ENCODE measurements around the gene CNFN. TPM values are rescaled to one million over a fixed set of nuclear protein-coding genes. Genes with fewer than 3 reads are reported as not detected.

Gene CNFN
- total RNA-seq, 2 experiments from 2014 or later: not detected

DNA sequence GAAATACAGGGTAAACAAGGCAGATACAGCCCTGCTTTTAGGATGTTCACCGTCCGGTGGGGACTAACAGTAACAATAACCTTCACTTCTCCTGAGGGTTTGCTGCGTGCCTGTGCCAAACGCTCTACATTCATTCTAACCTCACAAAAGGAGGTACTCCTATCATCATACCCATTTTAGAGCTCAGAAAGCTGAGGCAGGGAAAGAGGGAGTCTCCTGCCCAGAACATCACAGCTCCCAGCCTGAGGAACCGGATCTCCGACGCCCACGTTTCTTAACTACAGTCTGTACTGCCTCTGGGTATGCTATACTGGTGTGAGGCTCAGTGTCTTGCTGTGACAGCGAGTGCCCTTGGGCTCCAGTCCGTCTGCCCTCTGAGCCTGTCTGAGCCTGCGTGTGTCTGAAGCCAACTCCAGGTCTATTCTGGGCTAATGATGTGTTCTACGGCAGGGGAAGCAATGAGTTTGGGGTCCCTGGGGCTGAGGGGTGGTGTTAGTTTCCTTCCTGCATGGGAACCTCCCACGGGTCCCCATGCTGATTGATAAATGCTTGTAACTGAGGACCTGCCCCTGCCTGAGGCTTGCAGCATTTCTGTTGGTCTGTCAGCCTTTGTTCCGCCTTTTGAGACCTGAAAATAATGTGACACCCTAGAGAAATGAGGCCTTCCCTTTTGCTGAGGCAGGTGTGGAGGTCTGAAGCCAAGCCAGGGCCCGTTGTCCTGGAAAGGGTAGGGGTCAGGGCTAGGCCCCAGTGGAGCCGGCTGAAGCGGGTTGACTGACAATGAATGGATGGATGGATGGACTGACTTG is 32.2 kb upstream of the CNFN start:
- H3K27me3 Mint-ChIP-seq: peaks cover 4% of the 10 kb centered on the region
- no peaks in the 10 kb centered on the region for H3K9me3 Mint-ChIP-seq
- peak overlapping the region; percentile 87 for H3K4me3 Mint-ChIP-seq
- POLR2A ChIA-PET: interaction anchor here (0.6 to 2.7 kb wide), 5 partner anchors 12 to 93 kb away, joined by 3 to 20 read pairs (median 5); no protein-coding TSS in a partner anchor
- peak overlapping the region; percentile 85 for H3K27ac Mint-ChIP-seq
- no peak for DNase-seq
- CTCF ChIA-PET: interaction anchor here (1.2 to 2.3 kb wide), 6 partner anchors 9 to 106 kb away, joined by 3 to 19 read pairs (median 8); partner anchors contain the start of gene CEACAM1
- peaks cover 42% of the 10 kb centered on the region for H3K4me1 Mint-ChIP-seq
- peaks cover 4% of the 10 kb centered on the region for H3K36me3 Mint-ChIP-seq (ENCODE audit: low read depth)

DNA sequence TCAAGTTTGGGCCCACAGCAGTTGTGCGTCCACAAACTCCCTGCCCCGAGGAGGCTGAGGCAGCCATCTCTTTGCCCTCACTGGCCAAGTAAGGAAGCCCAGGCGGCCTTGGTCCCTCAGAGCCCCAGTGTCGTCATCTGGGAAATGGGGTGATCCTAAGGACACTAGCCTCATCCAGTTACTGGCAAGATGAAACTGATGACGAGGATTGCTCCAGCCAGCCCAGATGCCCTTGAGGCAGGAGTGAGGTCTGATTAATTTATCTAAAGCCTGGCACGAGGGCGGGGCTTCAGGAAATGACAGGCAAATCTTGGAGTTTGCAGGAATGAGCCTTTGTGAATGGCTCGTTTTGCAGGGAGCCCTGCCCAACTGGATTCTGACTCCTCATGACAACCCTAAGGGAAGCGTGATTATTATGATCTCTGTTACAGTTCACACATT is 31.5 kb upstream of the CNFN start:
- ChIA-PET CTCF (interaction anchor here (1.2 to 2.7 kb wide), 5 partner anchors 17 to 313 kb away, joined by 4 to 18 read pairs (median 4); no protein-coding TSS in a partner anchor), POLR2A (no interaction called here)
- Mint-ChIP-seq H3K27me3 (peaks cover 4% of the 10 kb centered on the region), H3K27ac (no peak overlapping the region), H3K9me3 (no peaks in the 10 kb centered on the region), H3K36me3 (ENCODE audit: low read depth) (peaks cover 4% of the 10 kb centered on the region), H3K4me3 (peak overlapping the region; percentile 87), H3K4me1 (peaks cover 42% of the 10 kb centered on the region)
- DNase-seq: no peak

- POLR2A ChIA-PET: no interaction called here
- H3K27ac Mint-ChIP-seq: peak overlapping the region; percentile 18
- CTCF ChIA-PET: interaction anchor here (1.2 to 4.3 kb wide), 9 partner anchors 13 to 312 kb away, joined by 4 to 35 read pairs (median 8); partner anchors contain the start of gene CEACAM1
Measured at GRCh38 chr19:42421101-42421500, 31.0 kb upstream of the CNFN start.

DNA sequence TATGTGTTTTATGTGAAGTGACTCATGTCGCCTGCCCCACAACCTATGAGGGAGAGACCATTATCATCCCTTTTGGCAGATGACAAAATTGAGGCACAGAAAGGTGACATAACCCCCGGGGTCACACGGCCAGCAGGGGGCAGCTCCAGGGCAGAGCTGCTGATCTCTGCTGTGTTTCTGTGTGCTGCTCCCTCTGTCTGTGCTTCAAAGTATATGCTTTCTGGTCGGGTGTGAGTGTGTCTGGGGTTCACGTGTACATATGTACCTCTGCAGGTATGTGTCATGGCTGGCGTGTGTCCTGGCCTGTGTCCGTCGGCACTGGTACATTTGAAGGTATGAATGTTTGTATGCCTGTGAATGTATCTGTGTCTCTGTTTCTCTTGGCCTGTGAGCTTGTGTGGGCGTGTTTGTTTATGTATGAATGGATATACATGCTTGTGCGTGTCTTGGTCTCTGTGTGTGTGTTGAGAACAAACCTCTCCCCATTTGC is 30.0 kb upstream of the CNFN start:
- ChIA-PET POLR2A (interaction anchor here (0.9 to 1.4 kb wide), 5 partner anchors 14 to 109 kb away, joined by 3 to 4 read pairs (median 3); no protein-coding TSS in a partner anchor), CTCF (interaction anchor here (0.6 to 4.3 kb wide), 21 partner anchors 12 to 1162 kb away, joined by 3 to 35 read pairs (median 6); partner anchors contain the start of genes CEACAM1 and POU2F2)
- H3K27ac Mint-ChIP-seq: peak overlapping the region; percentile 49
- no peak overlapping the region for H3K4me3 Mint-ChIP-seq
- DNase-seq: peak; percentile 85
- no peaks in the 10 kb centered on the region for H3K27me3 Mint-ChIP-seq
- peaks cover 4% of the 10 kb centered on the region for H3K36me3 Mint-ChIP-seq (ENCODE audit: low read depth)
- no peaks in the 10 kb centered on the region for H3K9me3 Mint-ChIP-seq
- peaks cover 42% of the 10 kb centered on the region for H3K4me1 Mint-ChIP-seq

More at GRCh38 chr19:42421101-42421500, 31.0 kb upstream of the CNFN start:
- peaks cover under 1% of the 10 kb centered on the region for H3K27me3 Mint-ChIP-seq
- H3K4me3 Mint-ChIP-seq: no peak overlapping the region
- H3K9me3 Mint-ChIP-seq: no peaks in the 10 kb centered on the region
- DNase-seq: no peak
- H3K36me3 Mint-ChIP-seq (ENCODE audit: low read depth): peaks cover 4% of the 10 kb centered on the region
- peaks cover 42% of the 10 kb centered on the region for H3K4me1 Mint-ChIP-seq

DNA sequence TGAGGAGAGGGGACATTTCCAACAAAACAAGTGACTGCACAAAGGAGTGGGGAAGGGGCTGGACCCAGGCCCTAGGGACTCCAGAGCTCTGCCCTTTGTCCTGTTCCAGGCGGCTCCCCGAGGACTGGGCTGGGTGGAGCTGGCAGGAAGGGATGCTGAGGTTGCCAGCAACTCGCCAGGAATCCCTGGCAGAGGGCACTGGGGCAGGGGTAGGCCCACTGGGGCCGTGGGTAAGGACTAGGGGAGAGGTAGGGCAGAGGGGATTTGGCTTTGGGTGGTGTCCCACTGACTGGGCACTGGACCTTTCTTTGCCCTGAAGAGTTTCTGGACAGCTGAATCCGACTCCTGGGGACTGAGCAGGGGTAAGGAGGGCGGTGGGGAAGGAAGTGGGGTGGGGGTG is 29.2 kb upstream of the CNFN start:
- ChIA-PET POLR2A (interaction anchor here (1.0 to 1.4 kb wide), 4 partner anchors 19 to 110 kb away, joined by 3 to 4 read pairs (median 4); no protein-coding TSS in a partner anchor), CTCF (interaction anchor here (1.1 to 4.3 kb wide), 10 partner anchors 12 to 110 kb away, joined by 3 to 35 read pairs (median 10); partner anchors contain the start of gene CEACAM1)
- no peak overlapping the region for H3K4me3 Mint-ChIP-seq
- H3K9me3 Mint-ChIP-seq: no peaks in the 10 kb centered on the region
- no peaks in the 10 kb centered on the region for H3K27me3 Mint-ChIP-seq
- no peak for DNase-seq
- H3K27ac Mint-ChIP-seq: no peak overlapping the region
- H3K36me3 Mint-ChIP-seq (ENCODE audit: low read depth): peaks cover 4% of the 10 kb centered on the region
- H3K4me1 Mint-ChIP-seq: peaks cover 40% of the 10 kb centered on the region

DNA sequence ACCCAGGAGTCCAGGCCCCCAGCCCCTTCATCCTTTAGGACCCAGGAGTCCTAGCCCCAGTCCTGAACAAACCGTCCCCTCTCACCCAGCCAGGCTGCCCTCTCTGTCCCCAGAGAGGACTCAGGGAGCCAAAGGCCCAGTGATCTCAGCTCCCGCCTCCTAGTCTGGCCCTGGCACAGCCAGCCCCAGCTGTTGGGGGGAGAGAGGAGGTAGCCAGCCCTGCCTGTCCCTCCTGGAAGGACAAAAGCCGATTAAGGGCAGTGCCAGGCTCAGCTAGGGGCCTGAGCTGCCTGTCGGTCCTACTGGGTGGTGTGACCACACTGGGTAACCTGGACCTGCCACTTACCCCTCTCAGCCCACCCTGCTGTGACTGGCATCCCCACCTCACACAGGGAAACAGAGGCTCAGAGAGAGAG is 22.6 kb upstream of the CNFN start:
- Mint-ChIP-seq H3K9me3 (no peaks in the 10 kb centered on the region), H3K4me1 (peaks cover 3% of the 10 kb centered on the region), H3K27ac (no peak overlapping the region), H3K4me3 (no peak overlapping the region), H3K36me3 (ENCODE audit: low read depth) (peaks cover 14% of the 10 kb centered on the region), H3K27me3 (no peaks in the 10 kb centered on the region)
- DNase-seq: no peak
- ChIA-PET POLR2A (interaction anchor here (1.0 kb wide), 1 partner anchor 15 kb away, joined by 4 read pairs; no protein-coding TSS in a partner anchor), CTCF (interaction anchor here (1.1 kb wide), 1 partner anchor 10 kb away, joined by 3 read pairs; no protein-coding TSS in a partner anchor)

GRCh38 chr19:42412227-42412626 is 22.1 kb upstream of the CNFN start:
- no peak overlapping the region for H3K27ac Mint-ChIP-seq
- no peak for DNase-seq
- H3K36me3 Mint-ChIP-seq (ENCODE audit: low read depth): peaks cover 16% of the 10 kb centered on the region

GRCh38 chr19:42411581-42412178 is 21.6 kb upstream of the CNFN start:
- CTCF ChIA-PET: no interaction called here
- POLR2A ChIA-PET: interaction anchor here (0.8 kb wide), 1 partner anchor 10 kb away, joined by 4 read pairs; no protein-coding TSS in a partner anchor
- H3K4me1 Mint-ChIP-seq: peaks cover 3% of the 10 kb centered on the region
- DNase-seq: no peak
- no peaks in the 10 kb centered on the region for H3K9me3 Mint-ChIP-seq
- no peaks in the 10 kb centered on the region for H3K27me3 Mint-ChIP-seq
- H3K4me3 Mint-ChIP-seq: no peak overlapping the region
- peaks cover 21% of the 10 kb centered on the region for H3K36me3 Mint-ChIP-seq (ENCODE audit: low read depth)
- H3K27ac Mint-ChIP-seq: no peak overlapping the region

More at GRCh38 chr19:42412227-42412626, 22.1 kb upstream of the CNFN start:
- peaks cover 3% of the 10 kb centered on the region for H3K4me1 Mint-ChIP-seq
- no peaks in the 10 kb centered on the region for H3K27me3 Mint-ChIP-seq
- H3K4me3 Mint-ChIP-seq: no peak overlapping the region
- H3K9me3 Mint-ChIP-seq: no peaks in the 10 kb centered on the region
- CTCF ChIA-PET: no interaction called here
- POLR2A ChIA-PET: interaction anchor here (1.0 kb wide), 1 partner anchor 15 kb away, joined by 4 read pairs; no protein-coding TSS in a partner anchor

DNA sequence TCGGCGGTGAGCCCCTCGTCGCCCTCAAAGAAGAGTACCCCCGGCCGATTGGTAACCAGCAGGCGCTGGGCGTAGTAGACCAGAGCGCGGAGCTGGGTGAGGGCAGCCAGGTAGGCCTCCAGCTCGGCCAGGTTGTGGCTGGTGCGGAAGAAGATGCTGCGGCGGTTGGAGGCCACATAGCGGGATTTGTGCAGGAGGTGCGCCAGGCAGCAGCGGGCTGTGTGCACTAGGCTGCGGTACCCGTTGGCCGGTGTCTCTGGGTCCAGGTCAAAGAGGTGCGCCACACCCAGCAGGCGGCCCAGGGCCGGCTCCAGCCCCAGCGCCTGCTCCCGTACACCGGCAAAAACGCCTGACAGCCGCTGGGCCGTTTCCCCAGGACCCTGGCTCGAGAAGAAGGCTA is 20.3 kb upstream of the CNFN start:
- H3K9me3 Mint-ChIP-seq: no peaks in the 10 kb centered on the region
- peaks cover 27% of the 10 kb centered on the region for H3K36me3 Mint-ChIP-seq (ENCODE audit: low read depth)
- no peak overlapping the region for H3K27ac Mint-ChIP-seq
- no peak for DNase-seq
- H3K4me1 Mint-ChIP-seq: peaks cover 3% of the 10 kb centered on the region
- H3K4me3 Mint-ChIP-seq: no peak overlapping the region
- POLR2A ChIA-PET: no interaction called here
- no peaks in the 10 kb centered on the region for H3K27me3 Mint-ChIP-seq
- CTCF ChIA-PET: no interaction called here

DNA sequence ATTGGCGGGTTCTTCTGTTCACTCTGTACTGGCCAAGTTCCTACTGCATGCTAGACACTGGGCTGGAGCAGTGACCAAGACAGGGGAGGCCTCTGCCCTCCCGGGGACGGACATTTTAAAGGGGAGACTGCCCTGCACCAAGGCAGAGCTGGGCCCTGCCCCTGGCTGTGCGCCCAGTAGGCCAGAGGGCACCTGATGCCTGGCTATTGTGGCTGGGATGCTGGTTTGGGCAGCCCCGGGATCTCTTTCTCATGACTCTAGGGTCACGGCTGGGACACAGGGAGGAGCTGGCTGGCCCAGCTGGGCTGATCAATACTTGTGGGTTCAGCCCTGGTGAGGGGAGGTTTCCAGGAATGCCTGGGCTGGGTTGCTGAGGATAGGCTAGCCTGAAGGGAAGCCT is 19.4 kb upstream of the CNFN start:
- Mint-ChIP-seq H3K27me3 (no peaks in the 10 kb centered on the region), H3K27ac (no peak overlapping the region), H3K4me3 (no peak overlapping the region), H3K36me3 (ENCODE audit: low read depth) (peaks cover 33% of the 10 kb centered on the region), H3K9me3 (no peaks in the 10 kb centered on the region), H3K4me1 (peaks cover 3% of the 10 kb centered on the region)
- POLR2A ChIA-PET: no interaction called here
- DNase-seq: no peak
- CTCF ChIA-PET: no interaction called here

DNA sequence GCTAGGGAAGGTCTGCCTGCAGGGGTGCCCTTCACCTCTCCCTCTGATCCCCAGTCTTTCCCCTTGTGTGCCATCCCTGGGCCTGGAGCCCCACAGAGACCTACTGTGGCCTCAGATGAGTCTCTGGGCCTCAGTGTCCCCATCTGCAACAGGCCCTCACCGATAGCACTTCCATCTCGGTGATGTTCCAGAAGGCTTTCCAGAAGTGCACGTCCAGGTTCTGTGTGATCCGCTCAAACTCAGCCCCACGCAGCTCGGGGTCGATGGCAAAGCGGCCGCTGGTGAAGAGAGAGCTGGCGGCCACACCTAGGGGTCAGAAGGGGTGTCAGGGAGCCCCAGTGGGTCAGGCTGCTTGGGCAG is 17.7 kb upstream of the CNFN start:
- Mint-ChIP-seq H3K27ac (no peak overlapping the region), H3K4me1 (peaks cover 3% of the 10 kb centered on the region), H3K27me3 (no peaks in the 10 kb centered on the region), H3K9me3 (no peaks in the 10 kb centered on the region), H3K4me3 (no peak overlapping the region), H3K36me3 (ENCODE audit: low read depth) (peaks cover 39% of the 10 kb centered on the region)
- ChIA-PET CTCF (interaction anchor here (1.8 kb wide), 1 partner anchor 12 kb away, joined by 6 read pairs; no protein-coding TSS in a partner anchor), POLR2A (no interaction called here)
- DNase-seq: no peak

- no peak overlapping the region for H3K27ac Mint-ChIP-seq
- H3K4me1 Mint-ChIP-seq: peaks cover 5% of the 10 kb centered on the region
- no peak overlapping the region for H3K4me3 Mint-ChIP-seq
- no peak for DNase-seq
- ChIA-PET CTCF (interaction anchor here (1.8 kb wide), 1 partner anchor 13 kb away, joined by 6 read pairs; no protein-coding TSS in a partner anchor), POLR2A (interaction anchor here (2.2 kb wide), 1 partner anchor 11 kb away, joined by 10 read pairs; no protein-coding TSS in a partner anchor)
- peaks cover 40% of the 10 kb centered on the region for H3K36me3 Mint-ChIP-seq (ENCODE audit: low read depth)
- no peaks in the 10 kb centered on the region for H3K27me3 Mint-ChIP-seq
- H3K9me3 Mint-ChIP-seq: no peaks in the 10 kb centered on the region
Measured at GRCh38 chr19:42407085-42407815, 17.2 kb upstream of the CNFN start.
